ENCODE measurements around the gene NAA50. TPM values are rescaled to one million over a fixed set of nuclear protein-coding genes. Genes with fewer than 3 reads are reported as not detected.

The NAA50 gene
- total and polyA plus RNA-seq, 2 experiments from 2014 or later, result 64.3 to 124 TPM

DNA sequence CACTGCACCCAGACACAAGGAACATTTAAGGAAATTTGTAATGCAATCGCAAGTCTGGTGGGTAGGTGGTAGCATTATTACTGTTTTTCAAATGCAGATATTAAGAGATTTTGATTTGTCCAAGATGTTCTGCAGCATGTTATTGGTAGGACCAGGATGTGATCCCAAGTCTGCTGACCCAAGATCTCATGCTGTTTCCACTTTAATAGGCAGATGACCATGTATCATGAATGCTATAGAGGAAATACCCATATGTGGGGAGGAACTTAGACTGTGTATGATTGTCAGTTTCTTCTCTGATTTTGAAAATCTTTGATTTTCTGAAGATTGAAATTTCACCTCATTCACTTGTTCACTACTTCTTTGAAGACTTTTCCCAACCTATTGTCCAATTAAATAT is 29.5 kb upstream of the NAA50 start:
- H3K27ac ChIP-seq, result no peak overlapping the region
- TF ChIP-seq EZH2phosphoT487 (IDR thresholded peaks at IDR 0.05; ENCODE audit: low read depth, severe bottlenecking, unreplicated experiment) (no peak), EZH2 (IDR thresholded peaks at IDR 0.05; ENCODE audit: borderline replicate concordance) (no peak), CTCF (IDR thresholded peaks at IDR 0.05; ENCODE audit: poor library complexity) (no peak)
- no peaks in the 10 kb centered on the region for H3K9me3 ChIP-seq (ENCODE audit: low read depth)
- no peak for DNase-seq (ENCODE audit: low spot score)
- peaks cover 10% of the 10 kb centered on the region for H3K4me1 ChIP-seq (ENCODE audit: insufficient read depth)
- H3K27me3 ChIP-seq, result no peaks in the 10 kb centered on the region
- no peak overlapping the region for H3K4me2 ChIP-seq
- no peaks in the 10 kb centered on the region for H4K20me1 ChIP-seq (ENCODE audit: insufficient read depth, poor library complexity, severe bottlenecking)
- H3K9me2 ChIP-seq (replicated peaks; ENCODE audit: insufficient read depth), result no peaks in the 10 kb centered on the region
- H3K36me3 ChIP-seq (replicated peaks; ENCODE audit: insufficient read depth, low read depth), result no peaks in the 10 kb centered on the region
- 95% methylated on average over 1 of the region's 1 CpG for WGBS (ENCODE audit: low lambda C conversion rate, missing lambda C conversion rate)
- H3K4me3 ChIP-seq, result no peak overlapping the region
- H2AFZ ChIP-seq, result no peak overlapping the region
- peaks cover 46% of the 10 kb centered on the region for H3K79me2 ChIP-seq

- Histone ChIP-seq H3K4me1 (ENCODE audit: insufficient read depth) (peaks cover 10% of the 10 kb centered on the region), H3K9me3 (ENCODE audit: low read depth) (no peaks in the 10 kb centered on the region), H3K4me3 (no peak overlapping the region), H3K79me2 (peaks cover 52% of the 10 kb centered on the region), H3K4me2 (no peak overlapping the region), H3K27me3 (no peaks in the 10 kb centered on the region), H3K27ac (no peak overlapping the region), H3K9me2 (replicated peaks; ENCODE audit: insufficient read depth) (no peaks in the 10 kb centered on the region), H4K20me1 (ENCODE audit: insufficient read depth, poor library complexity, severe bottlenecking) (no peaks in the 10 kb centered on the region), H2AFZ (no peak overlapping the region), H3K36me3 (replicated peaks; ENCODE audit: insufficient read depth, low read depth) (no peaks in the 10 kb centered on the region)
- WGBS (ENCODE audit: low lambda C conversion rate, missing lambda C conversion rate), result 69% methylated on average over 3 of the region's 3 CpGs
- TF ChIP-seq CTCF (IDR thresholded peaks at IDR 0.05; ENCODE audit: poor library complexity) (no peak), EZH2phosphoT487 (IDR thresholded peaks at IDR 0.05; ENCODE audit: low read depth, severe bottlenecking, unreplicated experiment) (no peak)
- DNase-seq (ENCODE audit: low spot score), result no peak
These were observed 27.3 kb upstream of the NAA50 start for GRCh38 chr3:113773381-113773780.

DNA sequence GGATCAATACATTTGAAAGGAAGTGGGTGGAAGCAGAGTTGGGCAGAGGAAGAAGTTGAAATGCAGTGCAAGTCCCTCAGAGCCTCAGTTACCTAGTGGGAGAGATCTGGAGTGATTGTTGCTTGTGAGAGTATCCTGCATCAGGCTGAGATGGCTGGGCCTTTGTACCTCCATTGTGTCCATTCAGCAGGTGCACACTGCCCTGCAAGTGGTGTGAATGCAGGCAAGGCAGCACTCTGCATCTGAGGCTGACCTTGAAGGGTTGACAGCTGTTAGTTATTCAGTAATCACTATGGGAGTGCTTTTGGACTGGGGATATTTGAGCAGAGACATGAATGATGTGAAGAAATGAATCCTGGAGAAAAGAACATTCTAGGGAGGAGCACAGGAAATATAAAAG is 25.9 kb upstream of the NAA50 start:
- no peak for TF ChIP-seq EZH2phosphoT487 (IDR thresholded peaks at IDR 0.05; ENCODE audit: low read depth, severe bottlenecking, unreplicated experiment)
- no peak for TF ChIP-seq CTCF (IDR thresholded peaks at IDR 0.05; ENCODE audit: poor library complexity)
- no peak for TF ChIP-seq EZH2 (IDR thresholded peaks at IDR 0.05; ENCODE audit: borderline replicate concordance)
- Histone ChIP-seq H3K4me2 (no peak overlapping the region), H4K20me1 (ENCODE audit: insufficient read depth, poor library complexity, severe bottlenecking) (no peaks in the 10 kb centered on the region), H3K9me3 (ENCODE audit: low read depth) (no peaks in the 10 kb centered on the region), H3K79me2 (peaks cover 44% of the 10 kb centered on the region), H2AFZ (no peak overlapping the region), H3K27me3 (no peaks in the 10 kb centered on the region), H3K9me2 (replicated peaks; ENCODE audit: insufficient read depth) (no peaks in the 10 kb centered on the region), H3K36me3 (replicated peaks; ENCODE audit: insufficient read depth, low read depth) (no peaks in the 10 kb centered on the region), H3K4me1 (ENCODE audit: insufficient read depth) (peaks cover 10% of the 10 kb centered on the region), H3K27ac (no peak overlapping the region), H3K4me3 (no peak overlapping the region)
- DNase-seq (ENCODE audit: low spot score), result peak; percentile 9

GRCh38 chr3:113769551-113769950 is 23.5 kb upstream of the NAA50 start:
- Histone ChIP-seq H3K36me3 (replicated peaks; ENCODE audit: insufficient read depth, low read depth) (no peaks in the 10 kb centered on the region), H3K9me2 (replicated peaks; ENCODE audit: insufficient read depth) (no peaks in the 10 kb centered on the region), H3K4me1 (ENCODE audit: insufficient read depth) (no peaks in the 10 kb centered on the region), H3K4me2 (no peak overlapping the region), H3K4me3 (no peak overlapping the region), H2AFZ (no peak overlapping the region), H3K27me3 (no peaks in the 10 kb centered on the region), H3K27ac (no peak overlapping the region), H4K20me1 (ENCODE audit: insufficient read depth, poor library complexity, severe bottlenecking) (no peaks in the 10 kb centered on the region), H3K79me2 (peaks cover 32% of the 10 kb centered on the region), H3K9me3 (ENCODE audit: low read depth) (no peaks in the 10 kb centered on the region)
- TF ChIP-seq EZH2phosphoT487 (IDR thresholded peaks at IDR 0.05; ENCODE audit: low read depth, severe bottlenecking, unreplicated experiment), result no peak
- TF ChIP-seq CTCF (IDR thresholded peaks at IDR 0.05; ENCODE audit: poor library complexity), result no peak
- no peak for TF ChIP-seq EZH2 (IDR thresholded peaks at IDR 0.05; ENCODE audit: borderline replicate concordance)
- DNase-seq (ENCODE audit: low spot score), result peak; percentile 30
